Spleen (tissue), 11 donors: ENCODE measurements around the gene AP5B1. TPM values are rescaled to one million over a fixed set of nuclear protein-coding genes. Genes with fewer than 3 reads are reported as not detected.
A peak's percentile ranks its signal among the peaks of the same experiment; 100 is the strongest.

Experiments used
- DNase-seq: peaks from one replicate; pipeline ENCODE4 v3.0.0-alpha.2; 2020
- H3K27ac ChIP-seq, 8 donors: fragments of 200-600 bp; sonication (generic) in 7 of 8; 1 replicate in 4 of 8; 2 replicates in 4 of 8; pipeline versions ENCODE4 v1.5.0 to v1.8.0; 2016 to 2021; ENCODE audit warnings: inconsistent platforms in 4 of 8, mild to moderate bottlenecking in 4 of 8, moderate library complexity in 1 of 8
- H3K27me3 ChIP-seq, 7 donors: fragments of 200-600 bp; sonication (generic) in 6 of 7; replicated peaks in 1 of 7; 1 replicate in 4 of 7; 2 replicates in 3 of 7; pipeline versions ENCODE4 v1.5.0 to v1.8.0; 2016 to 2021; ENCODE audit warnings: inconsistent platforms in 3 of 7, mild to moderate bottlenecking in 1 of 7
- H3K36me3 ChIP-seq, 6 donors: fragments of 200-600 bp; sonication (generic) in 5 of 6; 1 replicate in 4 of 6; 2 replicates in 2 of 6; pipeline versions ENCODE4 v1.5.0 to v1.8.0; 2016 to 2021; ENCODE audit warnings: inconsistent platforms in 2 of 6
- H3K4me1 ChIP-seq, 6 donors: fragments of 200-600 bp; sonication (generic) in 5 of 6; 1 replicate in 3 of 6; 2 replicates in 3 of 6; pipeline versions ENCODE4 v1.5.0 to v1.8.0; 2016 to 2021; ENCODE audit warnings: inconsistent platforms in 3 of 6
- H3K4me3 ChIP-seq, 8 donors: fragments of 200-600 bp; sonication (generic) in 7 of 8; 1 replicate in 4 of 8; 2 replicates in 4 of 8; pipeline versions ENCODE4 v1.5.0 to v1.8.0; 2016 to 2021; ENCODE audit warnings: inconsistent platforms in 4 of 8, mild to moderate bottlenecking in 4 of 8, moderate library complexity in 2 of 8
- H3K9me3 ChIP-seq, 8 donors: fragments of 200-600 bp; sonication (generic) in 7 of 8; 1 replicate in 4 of 8; 2 replicates in 4 of 8; pipeline versions ENCODE4 v1.5.0 to v1.8.0; 2016 to 2021; ENCODE audit warnings: inconsistent platforms in 4 of 8
- CTCF ChIP-seq, 11 experiments: fragments of 200-600 bp in 7 of 11; fragments of 450-650 bp in 4 of 11; sonication (generic) in 4 of 11; IDR thresholded peaks in 8 of 11; conservative IDR thresholded peaks in 3 of 11; 1 replicate in 7 of 11; 2 replicates in 4 of 11; pipeline versions ENCODE4 v1.4.0 to v1.8.0; 2016 to 2021; ENCODE audit warnings: antibody characterized with exemption in 11 of 11, inconsistent platforms in 4 of 11, mild to moderate bottlenecking in 1 of 11
- POLR2A ChIP-seq, 3 donors: fragments of 450-650 bp; IDR thresholded peaks; one replicate each; pipeline ENCODE4 v1.5.1; 2017; ENCODE audit warnings: antibody characterized with exemption in 3 of 3, mild to moderate bottlenecking in 1 of 3
- POLR2AphosphoS5 ChIP-seq, 3 donors: sonication (generic); formaldehyde crosslinking; IDR thresholded peaks; one replicate each; pipeline ENCODE4 v1.5.1; 2017; ENCODE audit warnings: antibody characterized with exemption in 3 of 3
- WGBS, 5 donors: extraction: QIAGEN DNeasy Blood & Tissue Kit in 3 of 5; methylation state at CpG; one replicate each; pipeline versions ENCODE4 v1.1.5 to v1.1.7; 2013 to 2018; 5-methylcytosine and 5-hydroxymethylcytosine counted together
- intact Hi-C: fragments of 100-400 bp; cut with DNase I; formaldehyde crosslinking; loops from one replicate; pipeline ENCODE4 v1.15.0; 2023; ENCODE audit warnings: low total_unique reads
- polyA plus RNA-seq, 3 donors: library from polyadenylated mRNA; stranded (reverse); fragments of 200-250 nt; gene quantifications; one replicate each; pipeline ENCODE4 v1.2.1, GENCODE V29; 2013
- total RNA-seq, 7 donors: library from RNA; depleted of rRNA in 3 of 7; stranded (reverse); fragments of >200 nt in 3 of 7; fragmentation: NEBNext Ultra II Directional in 4 of 7; extraction: Animal tissue kit (Norgen Biotek cat#: 25700) in 4 of 7; gene quantifications; one replicate each; pipeline versions ENCODE4 v1.1.0 to v1.2.1, GENCODE V29; 2016 to 2021
- donor health status: healthy with polysubstance abuse.
- donor health status: DM: no; HTN: no; CAD: no; lungs with moderate emphysema.
- donor health status: DM: no; HTN: no; CAD: no.
- donor health status: Bipolar disorder and iron deficiency.
- donor health status: healthy.
- donor health status: DM: no; HTN: no; CAD: no.
- donor health status: DM: yes; HTN: yes; CAD: no.

The AP5B1 gene
- total and polyA plus RNA-seq, 10 donors, result 2.8 to 58.9 (median 29.8) TPM

GRCh38 chr11:65744026-65744698, 36.6 kb downstream of the AP5B1 start:
- no peaks in the 10 kb centered on the region for H3K4me1 ChIP-seq
- no peak for DNase-seq
- no peak overlapping the region for H3K4me3 ChIP-seq
- H3K27ac ChIP-seq, result no peak overlapping the region
- intact Hi-C loops, result no loop called here
- TF ChIP-seq CTCF (IDR thresholded peaks at IDR 0.05 in 8 of 11, conservative IDR thresholded peaks at IDR 0.05 in 3 of 11) (peak in 5 of 11 experiments; percentile 7 to 33 (median 12)), POLR2A (IDR thresholded peaks at IDR 0.05) (no peak), POLR2AphosphoS5 (IDR thresholded peaks at IDR 0.05) (no peak)
- H3K27me3 ChIP-seq, result peaks cover 0 to 5% (median 0%) of the 10 kb centered on the region in 7 donors
- 65 to 83% (median 81%) methylated on average over 5 to 18 of the region's 18 CpGs for WGBS, 5 donors
- no peaks in the 10 kb centered on the region for H3K36me3 ChIP-seq
- no peaks in the 10 kb centered on the region for H3K9me3 ChIP-seq

- Histone ChIP-seq H3K4me3 (no peak overlapping the region), H3K36me3 (no peaks in the 10 kb centered on the region), H3K27me3 (peaks cover 0 to 5% (median 0%) of the 10 kb centered on the region in 7 donors), H3K9me3 (no peaks in the 10 kb centered on the region), H3K4me1 (no peaks in the 10 kb centered on the region), H3K27ac (no peak overlapping the region)
- DNase-seq, result no peak
- TF ChIP-seq POLR2A (IDR thresholded peaks at IDR 0.05) (no peak), POLR2AphosphoS5 (IDR thresholded peaks at IDR 0.05) (no peak), CTCF (IDR thresholded peaks at IDR 0.05 in 8 of 11, conservative IDR thresholded peaks at IDR 0.05 in 3 of 11) (no peak)
- 82 to 93% (median 85%) methylated on average over 8 to 10 of the region's 10 CpGs for WGBS, 5 donors
- intact Hi-C loops, result no loop called here
Measured at GRCh38 chr11:65743681-65744025, 37.1 kb downstream of the AP5B1 start.

GRCh38 chr11:65742353-65742752, 38.4 kb downstream of the AP5B1 start:
- H3K9me3 ChIP-seq, result no peaks in the 10 kb centered on the region
- WGBS, 5 donors, result 77 to 97% (median 86%) methylated on average over 1 of the region's 1 CpG
- intact Hi-C loops, result no loop called here
- no peak for DNase-seq
- H3K27ac ChIP-seq, result peak overlapping the region in 3 of 8 donors; percentile 8 to 60 (median 44)
- TF ChIP-seq CTCF (IDR thresholded peaks at IDR 0.05 in 8 of 11, conservative IDR thresholded peaks at IDR 0.05 in 3 of 11) (no peak), POLR2AphosphoS5 (IDR thresholded peaks at IDR 0.05) (peak in 1 of 3 donors; percentile 24)
- H3K36me3 ChIP-seq, result no peaks in the 10 kb centered on the region
- no peak overlapping the region for H3K4me3 ChIP-seq
- no peaks in the 10 kb centered on the region for H3K4me1 ChIP-seq
- peaks cover 0 to 5% (median 0%) of the 10 kb centered on the region in 7 donors for H3K27me3 ChIP-seq

- Histone ChIP-seq H3K27me3 (peaks cover 0 to 5% (median 0%) of the 10 kb centered on the region in 7 donors), H3K36me3 (no peaks in the 10 kb centered on the region), H3K9me3 (peaks cover 0 to 5% (median 0%) of the 10 kb centered on the region in 8 donors), H3K27ac (no peak overlapping the region), H3K4me1 (no peaks in the 10 kb centered on the region), H3K4me3 (no peak overlapping the region)
- TF ChIP-seq POLR2AphosphoS5 (IDR thresholded peaks at IDR 0.05) (no peak), POLR2A (IDR thresholded peaks at IDR 0.05) (no peak)
- intact Hi-C loops, result no loop called here
- WGBS, 5 donors, result 79 to 87% (median 83%) methylated on average over 8 of the region's 8 CpGs
- DNase-seq, result no peak
Measured at GRCh38 chr11:65741185-65741584, 39.6 kb downstream of the AP5B1 start.
